GM19238 (cell line): Measurements from ENCODE around the gene RAB5B.

Experiments
- DNase-seq: peaks from one replicate; pipeline ENCODE4 v3.0.0; 2011; ENCODE audit warnings: low spot score; ENCODE audit not compliant: insufficient read length

Gene RAB5B, protein sequence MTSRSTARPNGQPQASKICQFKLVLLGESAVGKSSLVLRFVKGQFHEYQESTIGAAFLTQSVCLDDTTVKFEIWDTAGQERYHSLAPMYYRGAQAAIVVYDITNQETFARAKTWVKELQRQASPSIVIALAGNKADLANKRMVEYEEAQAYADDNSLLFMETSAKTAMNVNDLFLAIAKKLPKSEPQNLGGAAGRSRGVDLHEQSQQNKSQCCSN

GRCh38 chr12:55973599-55974307, at the start of gene RAB5B:
Gene RAB5B, plus strand, starts transcription at chr12:55974078. Its CDS starts 12,883 bp downstream, at chr12:55986961.
- DNase-seq = peak; percentile 86

DNA sequence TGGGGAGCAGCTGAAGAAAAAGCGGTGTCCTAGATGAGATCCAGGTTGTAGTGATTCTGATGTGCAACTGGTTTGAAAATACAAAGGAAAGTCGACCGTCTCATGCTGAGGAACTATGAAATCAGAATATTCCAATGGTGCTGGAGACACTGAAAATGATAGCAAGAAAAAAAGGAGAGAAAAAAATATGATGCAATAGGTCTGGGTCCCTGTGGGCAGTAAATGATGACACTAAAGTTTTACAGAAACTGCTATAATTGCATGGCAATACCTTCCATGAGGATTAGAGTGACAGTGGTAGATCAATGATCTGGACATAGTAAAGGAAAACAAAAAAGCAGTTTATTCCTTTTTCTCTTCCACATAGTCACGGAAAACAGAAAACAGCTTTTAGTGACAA, 48.5 kb upstream of the RAB5B start:
- no peak for DNase-seq

DNA sequence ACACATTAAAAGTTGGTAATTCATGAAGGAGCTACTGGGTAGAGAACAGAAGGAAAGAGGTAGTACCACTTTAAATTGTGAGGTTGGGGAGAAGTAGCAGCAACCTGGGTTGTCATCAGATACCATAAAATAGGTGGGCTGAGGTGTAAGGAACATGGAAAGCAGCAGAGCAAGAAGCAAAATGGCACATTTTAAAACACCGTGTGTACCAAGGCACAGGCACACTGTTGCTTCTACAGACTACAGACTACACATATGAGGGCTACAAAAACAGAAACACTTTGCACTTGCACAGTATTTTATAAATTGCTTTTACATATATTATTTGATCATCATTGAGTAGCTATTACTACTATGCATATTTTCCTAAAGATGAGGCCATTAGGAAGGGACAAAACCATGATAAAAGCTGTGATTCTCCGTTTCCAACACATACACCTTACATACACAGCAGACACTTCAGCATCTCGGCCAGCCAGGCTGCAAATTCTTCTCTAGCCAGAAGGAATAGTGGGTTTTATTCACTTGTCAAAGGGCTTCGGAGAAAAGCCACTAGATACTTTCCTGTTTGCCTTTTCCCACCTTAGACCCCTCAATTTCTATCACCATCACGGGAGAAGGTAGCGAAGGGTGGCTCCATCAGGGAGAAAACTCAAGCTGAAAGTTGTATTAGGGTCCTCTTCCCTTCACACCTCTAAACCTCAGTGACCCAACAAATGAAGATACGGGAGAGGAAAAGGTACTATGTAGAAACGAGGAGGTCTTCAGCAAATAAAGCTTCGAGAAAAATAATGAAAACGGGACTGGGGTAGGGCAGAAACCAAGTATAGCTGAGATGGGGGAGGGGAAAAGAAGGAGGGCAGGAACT, 47.8 kb upstream of the RAB5B start:
- DNase-seq = no peak

GRCh38 chr12:55926738-55927587, 46.9 kb upstream of the RAB5B start:
- peak; percentile 79 for DNase-seq

- DNase-seq = peak; percentile 35
Measured at GRCh38 chr12:55927588-55928502, 46.0 kb upstream of the RAB5B start, which contains the start of gene PYM1. Gene PYM1, minus strand, starts transcription at chr12:55927894. Its CDS starts 133 bp downstream, at chr12:55927761.

DNA sequence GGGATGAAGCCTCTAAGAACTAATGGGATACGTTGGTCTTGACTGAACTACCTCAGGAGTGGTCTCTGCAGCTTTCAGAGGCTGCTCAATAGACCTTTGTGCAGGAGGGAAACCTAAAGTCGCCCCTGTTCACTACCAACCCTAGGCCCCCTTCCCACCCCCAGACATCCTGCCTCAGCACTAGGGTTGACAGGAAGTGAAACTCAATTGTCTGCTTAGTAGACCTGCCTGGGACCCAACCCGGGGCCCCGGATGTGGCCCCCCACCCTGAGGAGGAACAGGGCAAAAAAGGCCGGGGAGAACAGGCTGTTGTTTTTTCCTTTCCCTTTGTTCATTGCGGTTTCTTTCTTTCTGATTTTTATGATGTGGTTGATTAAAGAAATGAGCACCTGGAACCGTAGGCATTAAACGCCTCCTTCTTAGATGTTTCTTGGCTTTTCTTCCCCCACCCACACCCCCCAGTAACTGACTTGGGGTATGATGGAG, 44.5 kb upstream of the RAB5B start:
- DNase-seq = peak; percentile 87

GRCh38 chr12:55930771-55931316, 43.0 kb upstream of the RAB5B start, which contains the start of gene DGKA:
Gene DGKA, plus strand, starts transcription at chr12:55931162. Its CDS starts 5,342 bp downstream, at chr12:55936504.
- peak; percentile 70 for DNase-seq

DNA sequence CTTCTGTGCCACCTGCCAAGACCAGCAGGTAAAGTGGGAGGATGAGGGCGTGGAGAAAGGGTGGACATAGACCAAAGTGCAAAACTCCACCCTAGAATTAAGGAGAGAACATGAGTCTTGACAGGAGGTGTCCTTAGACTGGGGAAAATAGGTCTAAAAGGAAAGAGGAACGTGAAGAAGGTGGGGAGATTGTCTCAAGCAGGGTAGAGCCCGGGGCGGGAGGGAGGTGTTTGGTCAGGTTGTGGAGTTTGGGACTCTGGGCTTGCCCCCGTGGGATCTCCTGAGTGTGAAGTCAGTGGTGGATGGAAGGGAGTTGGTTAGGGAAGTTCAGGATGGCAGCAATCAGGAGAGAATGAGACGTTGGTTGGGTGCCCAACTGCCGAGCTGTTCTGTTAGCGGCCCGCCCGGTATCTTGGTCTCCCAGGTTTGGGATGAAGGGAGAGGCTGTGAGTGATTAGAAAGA, 42.5 kb upstream of the RAB5B start:
- no peak for DNase-seq

GRCh38 chr12:55931780-55932550, 41.9 kb upstream of the RAB5B start:
- DNase-seq = peak; percentile 41

- DNase-seq = peak; percentile 20
Measured at GRCh38 chr12:55932551-55932910, 41.3 kb upstream of the RAB5B start.

DNA sequence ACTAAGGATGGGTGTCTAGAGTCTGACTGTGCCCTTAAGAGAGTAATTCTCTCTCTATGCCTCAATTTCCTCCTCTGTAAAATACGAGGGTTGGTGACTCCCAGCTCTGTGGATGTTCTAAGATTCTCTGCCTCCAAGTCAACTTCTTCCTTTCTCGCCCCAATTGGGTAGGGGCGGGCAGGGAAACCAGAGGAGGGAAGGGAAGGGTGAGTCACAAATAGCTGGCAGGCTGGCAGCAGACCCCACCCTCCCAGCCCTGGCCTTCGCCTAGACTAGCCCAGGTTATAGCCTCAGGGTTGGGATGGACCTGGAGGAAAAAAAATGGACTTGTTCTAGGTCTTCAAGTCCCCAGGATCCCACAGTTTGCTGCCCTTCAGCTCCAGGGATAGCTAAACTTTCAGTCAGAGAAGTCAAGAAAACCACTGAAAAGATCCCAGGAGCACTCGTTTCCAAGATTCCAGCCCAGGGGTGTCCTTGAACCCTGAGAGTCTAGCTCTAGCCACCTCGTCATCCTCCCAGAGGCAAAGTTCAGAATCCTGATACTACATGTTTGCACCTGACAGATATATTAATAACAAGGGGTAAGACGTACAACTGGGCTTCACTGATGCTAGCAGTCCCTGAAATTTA, 40.6 kb upstream of the RAB5B start:
- no peak for DNase-seq

DNA sequence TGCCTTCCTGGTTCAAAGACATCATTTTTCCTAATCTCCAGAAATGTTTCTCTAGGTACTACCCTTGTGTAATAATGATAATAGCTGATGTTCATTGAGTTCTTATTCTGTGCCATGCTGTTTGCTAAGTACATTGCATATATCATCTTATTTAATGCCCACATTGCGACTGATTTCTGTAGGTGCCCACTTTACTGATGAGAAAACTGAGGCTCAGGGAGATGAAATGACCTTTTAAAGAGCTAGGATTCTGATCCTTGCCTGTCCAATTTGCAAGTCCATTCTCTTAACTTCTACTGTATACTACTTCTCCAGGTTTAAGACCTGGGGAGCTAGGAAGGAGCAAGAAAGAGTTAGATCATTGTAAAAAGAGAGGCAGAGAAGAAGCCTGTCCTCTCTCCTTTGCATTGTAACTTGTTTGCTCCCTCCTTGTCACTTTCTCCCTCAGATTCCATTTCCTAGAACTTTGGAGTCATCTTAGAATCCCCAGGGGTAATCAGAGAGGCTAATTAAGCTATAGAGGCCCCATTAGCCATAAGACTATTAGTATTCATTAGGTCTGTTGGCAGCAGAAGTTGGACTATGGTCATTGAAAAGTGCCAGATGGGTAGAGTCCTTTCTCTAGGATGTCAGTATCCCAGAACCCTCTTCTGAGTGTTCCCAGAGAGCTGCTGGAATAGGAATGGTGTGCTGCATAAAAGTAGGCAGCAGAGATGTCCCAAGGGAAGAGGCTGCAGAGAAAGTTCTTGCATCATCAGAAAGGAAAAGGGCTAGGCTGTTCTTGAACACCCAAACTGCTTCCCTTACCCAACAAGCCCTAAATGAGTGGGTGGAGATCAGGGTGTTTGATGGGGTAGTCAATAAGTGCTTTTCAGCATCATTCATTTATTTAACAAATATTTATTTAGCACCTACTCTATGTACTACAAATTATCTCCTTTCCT, 39.8 kb upstream of the RAB5B start:
- no peak for DNase-seq

DNA sequence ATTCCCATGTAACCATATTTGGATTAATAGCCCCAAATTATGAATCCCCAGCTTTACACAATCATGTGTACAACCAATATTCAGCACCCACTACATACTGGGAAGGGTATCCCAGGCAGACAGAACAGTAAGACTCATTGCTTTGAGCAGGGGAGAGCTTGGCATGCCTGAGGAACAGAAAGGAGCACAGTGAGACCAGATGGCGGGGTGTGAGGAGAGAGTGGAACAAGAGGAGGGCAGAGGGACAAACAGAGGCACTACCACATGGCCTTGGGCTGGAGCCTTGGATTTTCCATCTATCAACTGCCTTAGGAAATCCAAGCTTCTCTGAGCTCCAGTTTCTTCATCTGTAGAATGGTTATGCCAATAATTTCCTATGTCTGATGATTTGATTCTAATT, 39.1 kb upstream of the RAB5B start:
- no peak for DNase-seq

- no peak for DNase-seq
Measured at GRCh38 chr12:55935738-55936151, 38.1 kb upstream of the RAB5B start.

GRCh38 chr12:55937981-55938380, 35.9 kb upstream of the RAB5B start:
- DNase-seq = no peak

GRCh38 chr12:55938826-55939501, 34.9 kb upstream of the RAB5B start:
- no peak for DNase-seq
